DMS153 (cell line): ENCODE results near the gene GALNT2.

Source experiments
- DNase-seq: peaks from one replicate; lab custom pipeline; 2025; lab: John Stamatoyannopoulos, UW

Gene GALNT2

GRCh38 chr1:230129341-230129740, 62.3 kb downstream of the GALNT2 start:
- DNase-seq: no peak

GRCh38 chr1:230130172-230130944, 63.3 kb downstream of the GALNT2 start:
- no peak for DNase-seq

GRCh38 chr1:230131457-230131856, 64.4 kb downstream of the GALNT2 start:
- no peak for DNase-seq

- no peak for DNase-seq
Observed at GRCh38 chr1:230132758-230133157, 65.7 kb downstream of the GALNT2 start.

GRCh38 chr1:230135726-230136125, 68.7 kb downstream of the GALNT2 start:
- DNase-seq: no peak

- DNase-seq: no peak
Observed at GRCh38 chr1:230136453-230137336, 69.7 kb downstream of the GALNT2 start.

- DNase-seq: no peak
Observed at GRCh38 chr1:230137337-230137815, 70.3 kb downstream of the GALNT2 start.

- DNase-seq: no peak
Observed at GRCh38 chr1:230138561-230139239, 71.7 kb downstream of the GALNT2 start.

- DNase-seq: no peak
Observed at GRCh38 chr1:230139315-230139714, 72.3 kb downstream of the GALNT2 start.

GRCh38 chr1:230139741-230140140, 72.7 kb downstream of the GALNT2 start:
- no peak for DNase-seq

- DNase-seq: peak; percentile 39
Observed at GRCh38 chr1:230140221-230141020, 73.4 kb downstream of the GALNT2 start.

GRCh38 chr1:230141021-230141648, 74.1 kb downstream of the GALNT2 start:
- no peak for DNase-seq

- DNase-seq: no peak
Observed at GRCh38 chr1:230141797-230142607, 75.0 kb downstream of the GALNT2 start.

- no peak for DNase-seq
Observed at GRCh38 chr1:230142608-230143210, 75.7 kb downstream of the GALNT2 start.

- no peak for DNase-seq
Observed at GRCh38 chr1:230143534-230143933, 76.5 kb downstream of the GALNT2 start.

GRCh38 chr1:230144010-230144614, 77.1 kb downstream of the GALNT2 start:
- no peak for DNase-seq

GRCh38 chr1:230144758-230145504, 77.9 kb downstream of the GALNT2 start:
- DNase-seq: no peak

GRCh38 chr1:230145505-230145899, 78.5 kb downstream of the GALNT2 start:
- no peak for DNase-seq
